Bronchial epithelial cell (primary cell): ENCODE measurements around the gene ABR. TPM values are rescaled to one million over a fixed set of nuclear protein-coding genes. Genes with fewer than 3 reads are reported as not detected.

ENCODE experiments used
- DNase-seq: peaks from one replicate; pipeline ENCODE4 v3.0.0-alpha.2; 2010; ENCODE audit warnings: low read depth
- FAIRE-seq: peaks from 2 replicates; lab custom pipeline; 2011; peaks lifted over from hg19 to GRCh38; lab: Jason Lieb, UNC
- H3K27me3 ChIP-seq: 2 replicates; pipeline ENCODE4 v1.5.1; 2011; ENCODE audit warnings: low read length; ENCODE audit not compliant: control insufficient read depth, insufficient read depth
- H3K36me3 ChIP-seq: 2 replicates; pipeline ENCODE4 v1.5.1; 2011; ENCODE audit warnings: low read length; ENCODE audit not compliant: control insufficient read depth, insufficient read depth
- H3K4me3 ChIP-seq: 2 replicates; pipeline ENCODE4 v1.5.1; 2011; ENCODE audit warnings: mild to moderate bottlenecking, low read depth, low read length, control low read depth
- total RNA-seq: library from RNA; depleted of rRNA; stranded (reverse); fragments of >200 nt; gene quantifications from 2 replicates; pipeline ENCODE4 v1.2.1, GENCODE V29; 2014
- TF ChIP-seq, protein P1 (sequence below): IDR thresholded peaks from 2 replicates; pipeline ENCODE4 v1.5.1; 2011; ENCODE audit warnings: mild to moderate bottlenecking, moderate library complexity, low read length, control low read depth, inconsistent platforms; ENCODE audit not compliant: insufficient read depth, severe bottlenecking

ABR gene
- total RNA-seq, 1 donor from 2014 or later, result 18.7 TPM

DNA sequence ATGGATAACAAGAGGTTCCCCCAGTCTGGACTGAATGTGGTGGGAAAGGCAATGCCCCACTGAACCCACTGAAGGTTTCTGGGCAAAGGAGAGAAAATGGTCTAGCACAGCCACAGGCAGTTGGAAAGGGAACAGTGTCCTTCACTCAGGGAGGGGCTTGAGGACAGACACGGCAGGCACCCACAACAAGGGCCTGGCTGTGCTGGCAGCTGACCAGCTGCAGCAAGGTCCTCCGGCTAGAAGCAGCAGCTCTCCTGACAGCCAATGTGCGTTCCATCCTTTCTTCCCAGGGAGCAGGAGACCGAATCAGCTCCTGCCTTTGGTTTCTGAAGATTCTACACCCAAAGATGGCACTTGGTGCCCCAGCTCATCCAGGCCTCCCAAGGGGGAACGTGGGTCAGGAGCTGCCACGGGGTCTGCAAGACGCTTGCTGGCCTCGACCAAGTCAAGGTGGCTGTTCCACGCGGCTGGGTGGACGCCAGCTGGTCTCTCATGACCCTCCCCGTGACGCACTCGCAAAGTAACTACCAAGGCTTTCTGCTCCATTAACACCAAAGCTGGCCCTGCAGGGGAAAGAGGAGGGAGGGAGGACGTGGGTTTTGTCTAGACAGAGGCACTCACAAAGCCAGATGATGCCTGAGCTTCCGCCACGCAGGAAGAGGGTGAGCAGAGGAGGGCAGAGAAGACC lies 11.1 kb downstream of the ABR start:
- no peak overlapping the region for H3K4me3 ChIP-seq
- no peak for DNase-seq
- no peaks in the 10 kb centered on the region for H3K27me3 ChIP-seq
- TF ChIP-seq, protein P1, sequence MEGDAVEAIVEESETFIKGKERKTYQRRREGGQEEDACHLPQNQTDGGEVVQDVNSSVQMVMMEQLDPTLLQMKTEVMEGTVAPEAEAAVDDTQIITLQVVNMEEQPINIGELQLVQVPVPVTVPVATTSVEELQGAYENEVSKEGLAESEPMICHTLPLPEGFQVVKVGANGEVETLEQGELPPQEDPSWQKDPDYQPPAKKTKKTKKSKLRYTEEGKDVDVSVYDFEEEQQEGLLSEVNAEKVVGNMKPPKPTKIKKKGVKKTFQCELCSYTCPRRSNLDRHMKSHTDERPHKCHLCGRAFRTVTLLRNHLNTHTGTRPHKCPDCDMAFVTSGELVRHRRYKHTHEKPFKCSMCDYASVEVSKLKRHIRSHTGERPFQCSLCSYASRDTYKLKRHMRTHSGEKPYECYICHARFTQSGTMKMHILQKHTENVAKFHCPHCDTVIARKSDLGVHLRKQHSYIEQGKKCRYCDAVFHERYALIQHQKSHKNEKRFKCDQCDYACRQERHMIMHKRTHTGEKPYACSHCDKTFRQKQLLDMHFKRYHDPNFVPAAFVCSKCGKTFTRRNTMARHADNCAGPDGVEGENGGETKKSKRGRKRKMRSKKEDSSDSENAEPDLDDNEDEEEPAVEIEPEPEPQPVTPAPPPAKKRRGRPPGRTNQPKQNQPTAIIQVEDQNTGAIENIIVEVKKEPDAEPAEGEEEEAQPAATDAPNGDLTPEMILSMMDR, result no peak
- H3K36me3 ChIP-seq, result no peaks in the 10 kb centered on the region
- FAIRE-seq, result no peak

DNA sequence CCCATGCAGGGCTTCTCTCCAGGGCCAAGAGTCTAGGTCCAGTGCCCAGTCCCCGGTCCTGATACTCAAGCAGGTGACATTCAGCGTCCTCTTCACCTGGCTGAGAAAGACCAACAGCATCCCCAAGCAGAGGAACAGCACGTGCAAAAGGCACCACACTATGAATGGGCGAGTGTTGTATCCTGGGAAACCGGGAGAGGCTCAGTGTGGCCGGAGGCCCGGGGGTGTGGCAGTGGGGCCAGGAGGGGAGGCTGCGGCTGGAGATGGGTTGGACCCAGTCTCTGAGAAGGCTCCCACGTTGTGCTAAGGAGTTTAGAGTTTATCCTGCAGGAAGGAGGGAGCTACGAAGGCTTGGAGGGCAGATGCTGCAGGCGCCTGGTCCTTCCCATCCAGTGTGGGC lies 13.5 kb downstream of the ABR start:
- TF ChIP-seq, protein P1, result no peak
- H3K36me3 ChIP-seq, result no peaks in the 10 kb centered on the region
- no peak overlapping the region for H3K4me3 ChIP-seq
- FAIRE-seq (no peak), DNase-seq (no peak)
- H3K27me3 ChIP-seq, result no peaks in the 10 kb centered on the region

DNA sequence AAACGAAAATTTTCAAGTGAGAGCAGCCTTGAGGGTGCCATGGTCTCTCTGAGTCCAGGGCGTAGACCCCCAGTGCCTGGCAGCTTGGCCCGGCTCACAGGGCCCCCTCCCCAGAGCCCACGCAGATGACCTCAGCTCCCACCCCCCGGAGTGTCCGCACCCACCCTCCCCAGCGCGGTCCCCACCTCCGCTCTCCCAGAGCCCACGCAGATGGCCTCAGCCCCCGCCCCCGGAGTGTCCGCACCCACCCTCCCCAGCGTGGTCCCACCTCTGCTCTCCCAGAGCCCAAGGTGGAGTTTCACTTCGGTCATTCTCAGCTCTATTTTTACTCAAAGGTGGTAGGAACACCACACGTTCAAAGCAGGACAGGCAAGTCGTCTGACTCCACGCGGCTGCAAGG lies 13.9 kb downstream of the ABR start:
- Histone ChIP-seq H3K27me3 (no peaks in the 10 kb centered on the region), H3K4me3 (no peak overlapping the region), H3K36me3 (no peaks in the 10 kb centered on the region)
- FAIRE-seq, result no peak
- no peak for DNase-seq
- TF ChIP-seq, protein P1, result no peak

DNA sequence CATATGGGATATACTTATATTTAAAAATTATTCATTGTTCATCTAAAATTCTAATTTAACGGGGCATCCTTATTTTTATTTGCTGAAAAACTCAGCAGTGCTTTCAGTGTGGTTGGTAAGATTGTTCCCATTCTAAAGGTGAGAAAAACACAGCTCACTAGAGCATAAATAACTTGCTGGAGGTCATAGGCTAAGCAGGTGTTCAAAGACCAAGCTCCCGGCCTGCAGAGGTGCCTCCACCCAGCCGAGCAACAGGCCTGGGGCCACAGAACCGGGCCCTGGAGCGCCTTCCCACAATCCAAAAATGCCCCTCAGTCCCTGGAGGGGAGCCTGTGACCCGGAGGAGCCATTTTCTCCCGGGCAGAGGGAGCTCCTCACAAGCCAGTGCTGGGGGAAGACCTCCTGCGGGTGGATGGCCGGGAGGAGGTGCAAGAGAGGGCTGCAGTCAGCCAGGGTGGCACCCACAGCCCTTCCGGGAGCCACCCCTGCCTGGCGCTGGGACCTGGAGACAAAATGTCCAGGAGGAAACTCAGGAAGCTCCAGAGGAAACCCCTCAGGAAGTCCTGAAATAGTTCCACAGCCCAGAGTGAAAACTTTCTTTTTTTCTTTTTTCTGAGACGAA lies 14.7 kb downstream of the ABR start:
- TF ChIP-seq, protein P1, result no peak
- Histone ChIP-seq H3K4me3 (no peak overlapping the region), H3K27me3 (no peaks in the 10 kb centered on the region), H3K36me3 (no peaks in the 10 kb centered on the region)
- no peak for FAIRE-seq
- no peak for DNase-seq

DNA sequence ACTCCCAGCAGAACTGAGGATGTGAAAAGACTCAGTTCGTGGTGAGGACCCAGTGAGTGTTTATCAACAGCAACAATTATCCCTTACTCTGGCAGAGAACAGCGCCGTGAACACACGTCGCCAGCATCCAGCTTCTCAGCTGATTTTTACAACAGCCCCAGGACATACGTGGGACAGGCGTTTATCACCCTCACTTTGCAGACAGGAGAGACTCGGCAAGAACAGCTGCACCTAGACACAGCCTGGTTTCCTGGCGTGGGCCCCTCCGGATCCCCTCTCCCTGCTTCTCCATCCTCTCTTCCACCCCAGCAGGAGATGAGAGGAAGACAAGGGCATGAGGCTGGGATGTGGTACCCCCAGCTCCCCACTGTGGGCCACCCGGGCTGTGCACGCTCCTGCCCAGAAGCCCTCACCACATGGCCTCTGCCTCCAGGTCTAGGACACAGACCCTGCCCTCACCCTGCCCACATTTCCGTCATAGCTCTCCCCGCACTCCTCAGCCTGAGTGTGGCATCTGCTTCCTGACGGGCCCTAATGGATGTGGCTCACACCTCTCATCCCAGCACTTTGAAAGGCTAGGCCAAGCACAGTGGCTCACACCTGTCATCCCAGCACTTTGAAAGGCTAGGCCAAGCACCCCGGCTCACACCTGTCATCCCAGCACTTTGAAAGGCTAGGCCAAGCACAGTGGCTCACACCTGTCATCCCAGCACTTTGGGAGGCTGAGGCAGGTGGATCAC lies 17.5 kb downstream of the ABR start:
- TF ChIP-seq, protein P1, result no peak
- H3K27me3 ChIP-seq, result no peaks in the 10 kb centered on the region
- no peaks in the 10 kb centered on the region for H3K36me3 ChIP-seq
- no peak overlapping the region for H3K4me3 ChIP-seq
- FAIRE-seq (no peak), DNase-seq (no peak)
